Gastrocnemius medialis (tissue), 4 donors: ENCODE results near the gene NBPF15.
"Not testable (repeated sequence)": the region's sequence is repeated elsewhere in the genome, so short reads cannot be mapped to it uniquely, and the experiment has no call there.

Source experiments
- POLR2A ChIP-seq, 2 donors: fragments of 450-650 bp; IDR thresholded peaks; one replicate each; pipeline ENCODE4 v1.6.1; 2017; ENCODE audit warnings: antibody characterized with exemption in 2 of 2, mild to moderate bottlenecking in 2 of 2, moderate library complexity in 2 of 2
- TF ChIP-seq, protein P1 (sequence below), 5 experiments: fragments of 450-650 bp in 3 of 5; fragments of 200-600 bp in 2 of 5; sonication (generic) in 2 of 5; IDR thresholded peaks in 4 of 5; conservative IDR thresholded peaks in 1 of 5; 1 replicate in 4 of 5; 2 replicates in 1 of 5; pipeline ENCODE4 v1.5.1; 2016 to 2019; ENCODE audit warnings: antibody characterized with exemption in 5 of 5, mild to moderate bottlenecking in 3 of 5, moderate library complexity in 3 of 5

DNA sequence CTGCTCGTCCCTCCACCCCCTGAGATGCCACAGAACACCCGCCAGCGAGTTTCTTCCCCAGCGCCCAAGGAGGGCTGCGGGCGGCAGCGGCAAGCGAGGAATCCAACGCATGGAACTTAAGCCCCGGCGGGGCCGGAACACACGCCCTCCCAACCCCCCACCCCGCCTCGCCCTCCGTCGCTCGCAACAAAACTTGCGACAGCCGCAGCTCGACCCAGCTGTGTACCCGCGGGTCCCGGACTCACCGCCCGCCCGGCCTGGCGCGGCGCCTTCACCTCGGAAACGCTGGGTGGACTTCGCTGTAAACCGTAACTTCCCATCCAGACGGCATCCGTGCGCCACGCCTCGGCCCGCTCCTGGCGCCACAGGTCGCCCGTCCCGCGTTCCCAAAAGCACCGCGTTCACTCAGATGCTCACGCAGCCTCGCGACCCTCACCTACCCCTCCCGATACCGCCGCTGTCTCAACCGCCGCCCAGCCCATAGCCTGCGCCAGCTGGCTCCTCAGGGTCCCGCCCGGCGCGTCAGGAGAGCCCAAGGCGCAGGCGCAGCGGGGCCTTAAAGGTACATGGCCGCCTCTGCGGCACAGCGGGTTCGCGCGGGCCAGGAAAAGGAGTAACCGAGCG lies at the start of gene NBPF15:
- peak; percentile 16 to 29 for TF ChIP-seq POLR2A (IDR thresholded peaks at IDR 0.05)
- TF ChIP-seq, protein P1, sequence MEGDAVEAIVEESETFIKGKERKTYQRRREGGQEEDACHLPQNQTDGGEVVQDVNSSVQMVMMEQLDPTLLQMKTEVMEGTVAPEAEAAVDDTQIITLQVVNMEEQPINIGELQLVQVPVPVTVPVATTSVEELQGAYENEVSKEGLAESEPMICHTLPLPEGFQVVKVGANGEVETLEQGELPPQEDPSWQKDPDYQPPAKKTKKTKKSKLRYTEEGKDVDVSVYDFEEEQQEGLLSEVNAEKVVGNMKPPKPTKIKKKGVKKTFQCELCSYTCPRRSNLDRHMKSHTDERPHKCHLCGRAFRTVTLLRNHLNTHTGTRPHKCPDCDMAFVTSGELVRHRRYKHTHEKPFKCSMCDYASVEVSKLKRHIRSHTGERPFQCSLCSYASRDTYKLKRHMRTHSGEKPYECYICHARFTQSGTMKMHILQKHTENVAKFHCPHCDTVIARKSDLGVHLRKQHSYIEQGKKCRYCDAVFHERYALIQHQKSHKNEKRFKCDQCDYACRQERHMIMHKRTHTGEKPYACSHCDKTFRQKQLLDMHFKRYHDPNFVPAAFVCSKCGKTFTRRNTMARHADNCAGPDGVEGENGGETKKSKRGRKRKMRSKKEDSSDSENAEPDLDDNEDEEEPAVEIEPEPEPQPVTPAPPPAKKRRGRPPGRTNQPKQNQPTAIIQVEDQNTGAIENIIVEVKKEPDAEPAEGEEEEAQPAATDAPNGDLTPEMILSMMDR (IDR thresholded peaks at IDR 0.05 in 4 of 5, conservative IDR thresholded peaks at IDR 0.05 in 1 of 5): not testable (repeated sequence)
